GM12892 (cell line): ENCODE data around the gene PPM1B.
"Not testable (repeated sequence)": the region's sequence is repeated elsewhere in the genome, so short reads cannot be mapped to it uniquely, and the experiment has no call there.

Source experiments
- DNase-seq: peaks from one replicate; pipeline ENCODE4 v3.0.0; 2011; ENCODE audit not compliant: insufficient read length
- FAIRE-seq: peaks from 2 replicates; lab custom pipeline; 2011; peaks lifted over from hg19 to GRCh38; lab: Jason Lieb, UNC
- POLR2A ChIP-seq: IDR thresholded peaks from 2 replicates; pipeline ENCODE4 v1.6.1; 2011; ENCODE audit warnings: low read depth, low read length, control low read depth
- POLR2AphosphoS5 ChIP-seq: IDR thresholded peaks from 2 replicates; pipeline ENCODE4 v1.6.1; 2011; ENCODE audit warnings: low read depth, low read length, control low read depth
- TAF1 ChIP-seq: IDR thresholded peaks from 2 replicates; pipeline ENCODE4 v1.6.1; 2011; ENCODE audit warnings: low read depth, mild to moderate bottlenecking, control low read depth, low read length, borderline replicate concordance

The PPM1B gene

DNA sequence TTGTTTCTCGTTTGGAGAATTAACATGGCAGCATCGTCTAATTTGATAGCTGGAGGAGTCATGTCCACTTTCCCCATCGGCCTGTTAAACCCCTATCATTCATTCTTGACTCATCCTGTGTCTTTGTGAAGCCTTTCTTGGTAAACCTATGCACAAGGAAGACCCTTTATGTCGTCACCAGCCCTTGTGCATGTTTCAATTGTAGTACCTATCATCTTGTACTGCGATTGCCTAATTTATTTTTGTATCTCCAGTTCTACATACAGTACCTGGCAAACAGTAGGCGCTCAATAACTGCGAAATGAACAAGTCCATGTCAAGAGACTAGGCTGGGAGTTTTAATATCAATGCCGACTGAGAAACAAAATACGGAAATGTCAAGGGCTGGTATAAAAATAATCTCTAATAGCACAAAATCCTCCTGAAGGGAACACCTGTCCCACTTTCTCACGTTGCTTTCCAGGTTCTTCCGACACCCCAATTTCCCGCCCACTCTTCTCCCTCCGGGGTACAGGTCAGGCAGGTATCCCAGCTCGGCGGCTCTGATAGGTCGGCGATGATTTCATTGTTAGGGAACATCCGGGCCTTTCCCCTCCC, 1.3 kb upstream of the PPM1B start:
- FAIRE-seq (no peak), DNase-seq (no peak)
- TF ChIP-seq POLR2AphosphoS5 = no peak
- TF ChIP-seq TAF1 = no peak
- no peak for TF ChIP-seq POLR2A

DNA sequence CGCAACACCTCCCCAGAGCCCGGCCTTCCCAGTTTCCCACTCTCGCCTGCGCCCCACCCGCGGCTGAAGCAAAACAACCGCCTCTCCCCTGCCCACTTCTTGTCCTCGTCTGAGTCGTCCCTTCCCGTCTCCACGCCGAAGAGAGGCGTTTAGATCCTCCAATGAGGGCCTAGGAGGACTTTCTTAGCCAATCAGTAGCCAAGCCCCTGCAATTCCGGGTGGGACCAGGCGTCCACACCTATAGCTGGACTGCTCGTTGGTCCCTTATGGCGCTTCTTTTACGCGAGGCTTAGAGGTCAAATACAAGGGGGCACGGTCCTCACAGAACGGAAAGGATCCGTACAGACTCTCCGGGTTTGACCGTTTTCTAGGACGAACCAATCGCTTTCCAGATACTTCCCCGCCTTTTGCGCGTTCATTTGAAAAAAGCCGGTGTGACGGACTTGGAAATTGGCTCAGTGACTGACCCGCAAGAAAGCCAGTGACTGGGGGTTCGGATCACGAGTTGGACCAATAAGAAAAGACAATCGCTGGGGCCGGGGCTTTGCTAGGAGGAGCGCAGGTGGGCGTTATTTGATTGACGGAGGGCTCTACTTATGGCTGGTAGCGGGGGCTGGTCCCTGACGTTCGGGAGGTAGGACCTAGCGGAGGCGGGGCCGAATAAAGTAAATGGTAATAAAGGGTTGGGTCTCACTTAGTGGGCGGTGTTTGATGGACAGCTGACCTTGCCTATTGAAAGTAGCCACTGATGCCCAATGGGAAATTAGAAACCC, 581 bp upstream of the PPM1B start:
- TF ChIP-seq POLR2AphosphoS5 (peak; percentile 63; the same call in 1 of the 2 replicates), TAF1 (no peak)
- DNase-seq (peak; percentile 89), FAIRE-seq (no peak)

DNA sequence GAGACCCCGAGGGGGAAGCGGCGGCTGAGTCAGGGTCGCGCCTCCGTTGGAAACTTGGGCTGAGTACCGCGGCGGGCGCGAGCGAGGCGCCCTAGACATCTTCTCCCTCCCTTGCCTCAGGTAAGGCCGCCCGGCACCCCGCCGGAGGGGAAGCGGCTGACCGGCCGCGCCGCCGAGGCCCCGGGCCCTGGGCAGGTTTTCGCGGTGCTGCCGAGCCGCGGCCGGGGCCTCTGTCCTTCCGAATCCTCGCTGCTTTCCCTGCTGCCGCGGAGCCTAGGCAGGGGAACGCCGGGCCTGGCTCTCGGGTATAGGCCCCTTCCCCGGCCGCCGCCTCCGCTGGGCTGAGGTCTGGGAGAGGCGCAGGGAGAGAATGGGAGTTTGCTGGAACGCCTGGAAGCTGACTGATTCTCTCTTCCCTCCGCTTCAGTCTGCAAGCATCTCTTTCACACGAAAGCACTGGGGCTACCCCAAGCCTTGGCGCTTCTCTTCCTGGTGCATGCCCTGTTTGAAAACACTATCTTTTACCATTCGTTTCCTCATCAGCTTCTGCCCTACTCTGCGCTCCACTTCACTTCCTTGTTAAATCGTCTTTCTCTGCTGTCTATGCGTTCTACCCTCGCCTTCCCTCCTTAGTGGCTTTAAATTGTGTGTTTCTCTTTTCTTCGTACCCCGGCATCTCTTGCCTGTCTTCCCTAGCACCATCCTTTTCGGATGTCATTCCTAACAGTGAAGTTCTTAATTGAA, 652 bp downstream of the PPM1B start:
- TF ChIP-seq POLR2AphosphoS5 (no peak), POLR2A (no peak; the same call in 1 of the 2 replicates), TAF1 (no peak)
- DNase-seq (peak; percentile 24), FAIRE-seq (peak; percentile 90)

DNA sequence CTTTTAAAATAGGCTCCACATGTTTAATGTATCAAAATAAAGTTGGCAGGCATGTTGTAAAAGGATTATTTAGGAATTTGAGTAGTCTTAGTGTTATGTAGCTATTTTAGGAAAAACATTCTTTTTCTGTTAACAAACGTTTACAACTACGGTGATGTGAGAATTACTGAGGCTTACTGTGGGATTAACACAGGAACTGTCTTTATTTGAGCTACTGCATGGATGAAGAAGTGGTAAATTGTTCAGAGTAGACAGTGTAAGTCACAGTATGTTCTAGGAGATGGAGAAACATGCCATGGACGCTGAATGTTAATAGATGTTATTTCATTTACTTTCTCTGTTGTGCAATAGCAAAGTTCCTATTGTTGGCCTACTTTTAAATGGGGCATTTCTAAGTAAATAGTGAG, 1.6 kb downstream of the PPM1B start:
- TF ChIP-seq POLR2A (no peak), TAF1 (no peak), POLR2AphosphoS5 (no peak)
- no peak for FAIRE-seq
- DNase-seq = no peak

DNA sequence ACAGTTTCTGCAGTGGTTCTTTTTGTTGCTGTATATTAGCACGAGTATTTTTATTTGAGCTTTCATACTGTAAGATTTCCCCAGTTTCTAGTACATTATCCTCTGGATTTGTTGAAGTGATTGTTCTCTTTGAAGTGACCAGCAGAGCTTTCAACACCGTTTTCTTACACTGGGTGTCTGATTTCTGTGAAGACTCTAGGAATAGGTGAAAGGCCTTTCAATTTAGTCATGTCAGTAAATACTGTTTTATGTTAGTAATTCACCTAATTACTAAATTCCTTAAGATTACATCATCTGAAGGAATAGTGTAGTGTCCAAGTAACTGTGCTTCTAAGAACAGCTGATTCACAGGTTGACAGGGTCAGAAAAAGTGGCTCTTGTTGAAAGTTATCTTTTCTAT, 2.3 kb downstream of the PPM1B start:
- DNase-seq (no peak), FAIRE-seq (no peak)
- TF ChIP-seq POLR2A (no peak), POLR2AphosphoS5 (no peak), TAF1 (no peak)

DNA sequence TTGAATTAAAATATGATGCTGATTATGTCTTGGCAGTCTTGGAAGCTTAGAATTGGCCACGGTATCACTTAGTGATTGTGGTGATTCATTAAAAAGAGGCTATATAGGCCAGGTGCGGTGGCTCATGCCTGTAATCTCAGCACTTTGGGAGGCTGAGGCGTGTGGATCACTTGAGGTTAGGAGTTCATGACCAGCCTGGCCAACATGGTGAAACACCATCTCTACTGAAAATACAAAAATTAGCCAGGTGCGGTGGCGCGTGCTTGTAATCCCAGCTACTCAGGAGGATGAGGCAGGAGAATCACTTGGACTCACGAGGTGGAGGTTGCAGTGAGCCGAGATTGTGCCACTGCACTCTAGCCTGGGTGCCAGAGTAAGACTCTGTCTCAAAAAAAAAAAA, 2.8 kb downstream of the PPM1B start:
- not testable (repeated sequence) for FAIRE-seq

DNA sequence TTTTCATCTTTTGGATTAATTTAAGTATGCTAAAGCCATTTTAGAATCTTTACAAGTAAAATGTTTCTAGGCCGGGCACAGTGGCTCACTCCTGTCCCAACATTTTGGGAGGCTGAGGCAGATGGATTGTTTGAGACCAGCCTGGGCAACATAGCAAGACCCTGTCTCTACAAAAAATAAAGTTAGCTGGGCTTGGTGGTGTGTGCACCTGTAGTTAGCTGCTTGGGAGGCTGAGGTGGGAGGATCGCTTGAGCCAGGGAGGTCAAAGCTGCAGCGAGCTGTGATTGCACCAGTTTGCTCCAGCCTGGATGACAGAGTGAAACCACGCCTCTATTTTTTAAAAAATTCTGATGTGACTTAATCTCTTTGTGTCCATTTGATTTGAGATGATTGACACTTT, 3.9 kb downstream of the PPM1B start:
- DNase-seq (no peak), FAIRE-seq (no peak)
- TF ChIP-seq TAF1 (no peak), POLR2A (no peak), POLR2AphosphoS5 (no peak)

More for the DNA sequence above, 2.8 kb downstream of the PPM1B start:
- not testable (repeated sequence) for DNase-seq

DNA sequence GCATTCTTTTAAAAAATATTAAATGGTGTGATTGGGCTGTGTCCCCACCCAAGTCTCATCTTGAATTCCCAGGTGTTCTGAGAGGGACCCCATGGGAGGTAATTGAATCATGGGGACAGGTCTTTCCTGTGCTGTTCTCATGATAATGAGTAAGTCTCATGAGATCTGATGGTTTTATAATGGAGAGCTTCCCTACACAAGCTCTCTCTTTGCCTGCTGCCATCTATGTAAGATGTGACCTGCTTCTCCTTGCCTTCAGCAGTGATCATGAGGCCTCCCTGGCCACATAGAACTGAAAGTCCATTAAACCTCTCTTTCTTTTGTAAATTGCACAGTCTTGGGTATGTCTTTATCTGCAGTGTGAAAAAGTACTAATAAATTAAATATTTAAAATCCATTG, 10.3 kb downstream of the PPM1B start:
- FAIRE-seq (no peak), DNase-seq (no peak)
- TF ChIP-seq POLR2AphosphoS5 (no peak), TAF1 (no peak), POLR2A (no peak)

DNA sequence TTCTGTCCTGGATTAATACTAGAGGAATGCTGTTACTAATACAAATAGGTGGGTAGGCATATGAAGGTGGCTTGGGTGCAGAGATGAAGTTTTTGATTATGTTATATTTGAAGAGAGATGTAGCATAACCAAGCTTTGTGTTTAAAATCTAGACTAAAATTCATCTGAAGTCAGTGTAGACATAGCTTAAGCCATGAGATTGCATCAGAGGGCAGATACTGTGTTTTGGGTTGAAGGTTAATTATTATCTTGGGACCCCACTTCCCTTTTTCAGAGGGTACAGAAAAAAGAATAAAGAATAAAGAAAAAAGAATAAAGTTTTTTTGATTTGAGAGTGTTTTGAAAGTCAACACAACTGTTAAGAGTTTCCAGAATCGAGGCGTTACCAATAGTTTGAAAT, 13.0 kb downstream of the PPM1B start:
- DNase-seq = no peak
- no peak for FAIRE-seq
- TF ChIP-seq POLR2AphosphoS5 (no peak), POLR2A (no peak), TAF1 (no peak)

DNA sequence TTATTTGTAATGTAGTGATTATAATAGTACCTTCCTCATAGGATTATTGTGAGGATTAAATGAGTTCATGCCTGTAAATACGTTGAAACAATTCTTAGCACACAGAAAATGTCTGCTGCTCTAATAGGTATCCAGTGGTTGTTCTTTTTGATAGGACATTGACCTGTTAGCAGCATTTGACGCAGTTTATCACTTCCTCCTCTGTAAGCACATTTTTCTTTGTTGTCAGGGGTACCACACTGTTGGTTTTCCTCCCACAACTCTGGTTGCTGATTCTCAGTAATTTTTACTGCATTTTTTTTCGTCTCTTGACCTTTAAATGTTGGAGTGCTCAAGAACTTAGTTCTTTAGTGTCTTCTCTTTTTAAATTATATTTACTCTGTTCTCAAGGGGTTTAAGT, 15.4 kb downstream of the PPM1B start:
- DNase-seq (no peak), FAIRE-seq (no peak)
- TF ChIP-seq POLR2A = no peak
- TF ChIP-seq POLR2AphosphoS5 = no peak
- no peak for TF ChIP-seq TAF1

DNA sequence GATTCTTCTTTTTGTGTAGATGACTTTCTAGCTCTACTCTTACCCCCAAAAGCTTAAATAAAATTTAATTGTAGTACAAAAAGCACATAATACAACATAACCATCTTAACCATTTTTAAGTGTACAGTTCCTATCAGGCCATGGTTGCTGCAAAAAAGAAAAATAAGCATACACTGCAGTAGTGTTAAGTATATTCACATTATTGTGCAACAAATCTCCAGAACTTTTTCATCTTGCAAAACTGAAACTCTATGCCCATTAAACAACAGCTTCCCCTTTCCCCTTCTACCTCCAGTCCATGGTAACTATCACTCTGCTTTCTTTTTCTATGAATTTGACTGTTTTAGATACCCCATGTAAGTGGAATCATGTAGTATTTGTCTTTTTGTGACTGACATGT, 18.1 kb downstream of the PPM1B start:
- TF ChIP-seq POLR2A (no peak), TAF1 (no peak), POLR2AphosphoS5 (no peak)
- DNase-seq (no peak), FAIRE-seq (peak; percentile 33)
